HG03558 (cell line): ENCODE data around the gene C4BPA.

Experiments used
- ATAC-seq: cut with Tn5 transposase; IDR thresholded peaks from one replicate; pipeline ENCODE4 v1.9.1; 2021; ENCODE audit warnings: moderate number of reproducible peaks; ENCODE audit not compliant: unreplicated experiment; ENCODE audit errors: extremely low read depth

C4BPA gene

GRCh38 chr1:207076181-207076955 lies 27.7 kb upstream of the C4BPA start:
- no peak for ATAC-seq

- ATAC-seq = no peak
These were observed 27.0 kb upstream of the C4BPA start for GRCh38 chr1:207077012-207077411.

- no peak for ATAC-seq
These were observed 26.3 kb upstream of the C4BPA start for GRCh38 chr1:207077470-207078377.

GRCh38 chr1:207078578-207079132 lies 25.4 kb upstream of the C4BPA start:
- no peak for ATAC-seq

GRCh38 chr1:207079706-207080241 lies 24.3 kb upstream of the C4BPA start:
- no peak for ATAC-seq

GRCh38 chr1:207081088-207081487 lies 22.9 kb upstream of the C4BPA start:
- ATAC-seq = no peak

GRCh38 chr1:207081806-207082205 lies 22.2 kb upstream of the C4BPA start:
- no peak for ATAC-seq

- no peak for ATAC-seq
These were observed 19.8 kb upstream of the C4BPA start for GRCh38 chr1:207084232-207084631.

GRCh38 chr1:207084701-207085180 lies 19.3 kb upstream of the C4BPA start:
- ATAC-seq = no peak

- ATAC-seq = no peak
These were observed 18.1 kb upstream of the C4BPA start for GRCh38 chr1:207085887-207086286.

GRCh38 chr1:207088161-207088560 lies 15.9 kb upstream of the C4BPA start:
- ATAC-seq = no peak

- no peak for ATAC-seq
These were observed 15.1 kb upstream of the C4BPA start, which contains the start of gene C4BPB for GRCh38 chr1:207088701-207089626. Gene C4BPB (plus strand): TSS chr1:207088860. CDS start chr1:207089532, 672 bp downstream.

- no peak for ATAC-seq
These were observed 14.2 kb upstream of the C4BPA start for GRCh38 chr1:207089627-207090355.

- no peak for ATAC-seq
These were observed 12.7 kb upstream of the C4BPA start for GRCh38 chr1:207091200-207091908.

GRCh38 chr1:207093944-207094343 lies 10.1 kb upstream of the C4BPA start:
- no peak for ATAC-seq

GRCh38 chr1:207097871-207098324 lies 6.1 kb upstream of the C4BPA start:
- peak; percentile 61 for ATAC-seq

GRCh38 chr1:207101720-207102119 lies 2.3 kb upstream of the C4BPA start:
- no peak for ATAC-seq

- ATAC-seq = no peak
These were observed 1.9 kb upstream of the C4BPA start for GRCh38 chr1:207102146-207102545.
